Naive thymus-derived CD8-positive, alpha-beta T cell (primary cell): ENCODE measurements around the gene ZNF346. TPM values are rescaled to one million over a fixed set of nuclear protein-coding genes. Genes with fewer than 3 reads are reported as not detected.

Experiments
- ATAC-seq, 2 donors: fragments of 150-1000 bp; cut with Tn5 transposase in 1 of 2; sonication (Bioruptor Pico), chemical (Tn5 transposase) in 1 of 2; 1 replicate in 1 of 2; 2 replicates in 1 of 2; pipeline ENCODE4 v1.10.0; 2021; ENCODE audit warnings: mild to moderate bottlenecking in 2 of 2, moderate library complexity in 2 of 2
- POLR2A ChIA-PET: fragments of 350-600 bp; sonication (Branson Sonifier 250); formaldehyde crosslinking; loops from one replicate; lab custom pipeline; 2021; ENCODE audit warnings: antibody characterized with exemption; lab: Charles Lee
- DNase-seq, 10 donors: peaks; one replicate each; pipeline versions ENCODE4 v3.0.0 to v3.0.0-alpha.2; 2020 to 2022
- H3K27ac Mint-ChIP-seq, 10 donors: one replicate each; pipeline ENCODE4 v1.8.0; 2020 to 2022; ENCODE audit warnings: mild to moderate bottlenecking in 10 of 10, mixed read lengths in 10 of 10, moderate library complexity in 4 of 10, inconsistent platforms in 1 of 10
- H3K27me3 Mint-ChIP-seq, 5 donors: one replicate each; pipeline ENCODE4 v1.8.0; 2021 to 2022; ENCODE audit warnings: mixed read lengths in 5 of 5
- H3K36me3 Mint-ChIP-seq, 3 donors: one replicate each; pipeline ENCODE4 v1.8.0; 2020 to 2022; ENCODE audit warnings: mixed read lengths in 3 of 3, mild to moderate bottlenecking in 2 of 3, inconsistent platforms in 1 of 3
- H3K4me1 Mint-ChIP-seq, 4 donors: one replicate each; pipeline ENCODE4 v1.8.0; 2021 to 2022; ENCODE audit warnings: mixed read lengths in 4 of 4
- H3K4me3 Mint-ChIP-seq, 10 donors: one replicate each; pipeline ENCODE4 v1.8.0; 2020 to 2022; ENCODE audit warnings: mild to moderate bottlenecking in 10 of 10, mixed read lengths in 10 of 10, moderate library complexity in 6 of 10, inconsistent platforms in 1 of 10
- H3K9me3 Mint-ChIP-seq, 9 donors: one replicate each; pipeline ENCODE4 v1.8.0; 2020 to 2022; ENCODE audit warnings: mixed read lengths in 9 of 9, mild to moderate bottlenecking in 3 of 9, inconsistent platforms in 1 of 9, moderate library complexity in 1 of 9
- polyA plus RNA-seq, 3 donors: library from polyadenylated mRNA; unstranded; fragments of 300-500 nt; fragmentation: Illumina TruSeq; gene quantifications; one replicate each; pipeline ENCODE4 v1.2.3, GENCODE V29; 2021
- total RNA-seq, 8 experiments: library from RNA in 2 of 8; stranded (reverse) in 2 of 8; gene quantifications; one replicate each; pipeline ENCODE4 v1.2.3 and lab custom pipeline; 2021 to 2026

Gene ZNF346
- total and polyA plus RNA-seq, 5 experiments from 2014 or later: 9.3 to 30.5 (median 19.5) TPM

DNA sequence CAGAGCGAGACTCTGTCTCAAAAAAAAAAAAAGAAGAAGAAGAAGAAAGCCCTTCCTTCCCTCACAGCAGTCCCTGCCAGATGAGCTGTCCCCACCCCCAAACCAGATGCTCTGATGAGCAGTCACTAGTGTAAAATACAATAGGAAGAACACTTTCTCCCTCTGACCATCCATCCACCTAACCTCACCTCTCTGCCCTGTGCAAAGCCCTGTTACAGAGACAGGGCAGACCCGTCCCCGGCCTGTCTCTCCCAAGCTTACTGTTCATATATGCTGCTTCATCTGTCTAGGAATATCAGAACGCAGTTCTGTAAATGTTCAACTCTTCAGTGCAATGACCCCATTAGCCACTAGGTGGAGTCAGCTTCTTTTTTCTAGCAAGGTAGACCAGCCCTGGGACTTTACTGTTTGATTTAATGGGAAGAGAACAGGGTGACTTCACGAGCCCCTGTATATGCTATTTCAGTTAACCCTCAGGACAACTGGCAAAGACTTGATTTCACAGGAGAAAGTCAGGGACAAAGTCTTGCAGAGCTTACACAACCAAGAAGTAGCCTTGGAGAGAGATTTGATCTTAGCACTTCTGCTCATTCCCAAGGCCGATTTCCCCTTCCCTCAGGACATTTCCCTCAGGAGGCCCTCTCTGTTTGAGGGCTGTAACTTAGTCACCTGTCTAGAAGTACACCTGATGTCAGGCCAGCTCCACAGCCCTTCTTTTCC, 49.3 kb downstream of the ZNF346 start:
- peak overlapping the region in 5 of 10 donors; percentile 16 to 78 (median 25) for H3K27ac Mint-ChIP-seq
- peaks cover 0 to 18% (median 5%) of the 10 kb centered on the region in 3 donors for H3K36me3 Mint-ChIP-seq
- no peaks in the 10 kb centered on the region for H3K27me3 Mint-ChIP-seq
- DNase-seq (peak in 9 of 10 donors; percentile 36 to 80 (median 63)), ATAC-seq (peak; percentile 82 to 95)
- H3K4me3 Mint-ChIP-seq: no peak overlapping the region
- peaks cover 3 to 12% (median 5%) of the 10 kb centered on the region in 4 donors for H3K4me1 Mint-ChIP-seq
- POLR2A ChIA-PET: interaction anchor here (0.6 to 1.6 kb wide), 3 partner anchors 14 to 41 kb away, joined by 3 to 5 read pairs (median 4); no protein-coding TSS in a partner anchor
- H3K9me3 Mint-ChIP-seq: no peaks in the 10 kb centered on the region

DNA sequence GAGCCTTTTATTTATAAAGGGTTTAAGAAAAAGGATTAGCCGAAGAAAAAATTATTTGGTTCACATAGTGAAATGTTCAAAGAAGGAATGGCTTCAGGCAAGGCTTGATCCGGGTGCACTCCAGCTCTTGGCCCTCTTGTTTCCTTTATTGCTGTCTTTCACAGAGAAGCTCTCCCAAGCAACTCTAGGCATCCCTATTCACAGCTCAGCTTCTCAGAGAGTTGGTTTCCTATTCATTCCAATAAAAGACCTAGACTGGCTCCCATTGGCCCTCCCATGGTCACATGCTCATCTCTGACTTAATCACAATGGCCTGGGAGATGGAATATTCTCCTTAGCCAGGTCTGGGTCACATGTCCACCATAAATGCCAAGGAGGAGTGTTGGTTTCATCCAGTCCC, 54.8 kb downstream of the ZNF346 start:
- Mint-ChIP-seq H3K4me1 (no peaks in the 10 kb centered on the region), H3K27me3 (no peaks in the 10 kb centered on the region), H3K9me3 (no peaks in the 10 kb centered on the region), H3K27ac (no peak overlapping the region), H3K36me3 (peaks cover 0 to 5% (median 4%) of the 10 kb centered on the region in 3 donors), H3K4me3 (no peak overlapping the region)
- DNase-seq: no peak
- no peak for ATAC-seq
- POLR2A ChIA-PET: no interaction called here

DNA sequence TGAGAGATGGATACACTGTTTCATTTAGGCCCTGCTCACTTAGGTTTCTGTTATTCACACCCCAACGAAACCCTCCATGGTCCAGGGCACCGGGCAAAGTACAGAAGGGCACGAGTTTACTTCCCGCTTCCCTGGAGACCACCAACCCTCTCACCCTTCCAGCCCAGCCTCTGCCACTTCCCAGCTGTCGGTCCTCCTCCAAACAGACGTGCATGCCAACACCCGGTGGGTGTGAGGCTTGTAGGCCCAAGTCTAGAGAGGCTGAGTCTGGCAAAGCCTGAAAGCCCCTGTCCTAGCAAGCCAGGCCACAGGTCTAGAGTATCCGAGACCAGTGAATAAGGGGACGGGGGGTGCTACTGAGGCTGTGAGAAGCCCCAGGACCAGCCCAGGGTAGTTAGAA, 57.1 kb downstream of the ZNF346 start:
- H3K4me3 Mint-ChIP-seq: no peak overlapping the region
- POLR2A ChIA-PET: no interaction called here
- H3K4me1 Mint-ChIP-seq: peaks cover 0 to 2% (median 0%) of the 10 kb centered on the region in 4 donors
- H3K36me3 Mint-ChIP-seq: peaks cover 0 to 4% (median 0%) of the 10 kb centered on the region in 3 donors
- no peaks in the 10 kb centered on the region for H3K9me3 Mint-ChIP-seq
- DNase-seq (no peak), ATAC-seq (no peak)
- no peak overlapping the region for H3K27ac Mint-ChIP-seq
- peaks cover 0 to 3% (median 0%) of the 10 kb centered on the region in 5 donors for H3K27me3 Mint-ChIP-seq

DNA sequence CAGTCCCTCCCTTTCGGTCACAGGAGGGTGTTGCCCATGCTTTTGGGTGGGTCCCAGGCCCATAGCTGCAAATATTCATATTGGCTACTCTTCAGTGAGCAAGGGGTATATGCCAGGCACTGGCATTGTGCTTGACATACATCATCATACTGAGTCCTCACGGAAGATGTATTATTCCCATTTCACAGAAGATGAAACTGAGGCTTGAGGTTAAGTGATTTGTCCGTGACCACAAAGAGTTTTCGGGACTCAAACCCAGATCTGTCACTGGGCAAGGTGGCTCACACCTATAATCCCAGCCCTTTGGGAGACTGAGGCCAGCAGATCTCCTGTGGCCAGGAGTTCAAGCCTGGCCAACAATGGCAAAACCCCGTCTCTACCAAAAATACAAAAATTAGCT, 57.8 kb downstream of the ZNF346 start:
- DNase-seq (no peak), ATAC-seq (no peak)
- Mint-ChIP-seq H3K4me3 (no peak overlapping the region), H3K36me3 (peaks cover 0 to 4% (median 0%) of the 10 kb centered on the region in 3 donors), H3K27me3 (peaks cover 0 to 3% (median 0%) of the 10 kb centered on the region in 5 donors), H3K9me3 (no peaks in the 10 kb centered on the region), H3K4me1 (peaks cover 0 to 2% (median 0%) of the 10 kb centered on the region in 4 donors), H3K27ac (no peak overlapping the region)
- POLR2A ChIA-PET: no interaction called here

DNA sequence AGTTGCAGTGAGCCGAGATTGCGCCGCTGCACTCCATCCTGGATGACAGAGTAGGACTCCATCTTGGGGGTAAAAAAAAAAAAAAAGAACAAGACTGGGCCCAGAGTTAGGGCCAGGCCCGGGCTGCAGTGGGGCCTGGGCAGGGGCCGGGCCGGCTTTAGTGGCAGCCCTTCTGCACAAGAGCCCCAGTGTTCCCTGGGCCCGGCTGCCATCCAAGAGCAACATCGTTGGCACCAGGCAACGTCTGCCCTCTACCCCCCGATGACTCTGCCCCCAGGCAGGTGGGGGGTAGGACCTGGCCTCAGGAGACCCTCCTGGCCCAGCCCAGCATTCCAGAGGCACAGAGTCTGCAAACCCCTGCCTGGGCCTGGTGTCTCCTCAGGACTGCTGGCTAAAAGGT, 59.4 kb downstream of the ZNF346 start:
- H3K36me3 Mint-ChIP-seq: no peaks in the 10 kb centered on the region
- DNase-seq (no peak), ATAC-seq (no peak)
- no peak overlapping the region for H3K4me3 Mint-ChIP-seq
- peaks cover 5 to 8% (median 7%) of the 10 kb centered on the region in 4 donors for H3K4me1 Mint-ChIP-seq
- H3K9me3 Mint-ChIP-seq: no peaks in the 10 kb centered on the region
- peaks cover 0 to 3% (median 0%) of the 10 kb centered on the region in 5 donors for H3K27me3 Mint-ChIP-seq
- no peak overlapping the region for H3K27ac Mint-ChIP-seq
- POLR2A ChIA-PET: interaction anchor here (0.6 kb wide), 1 partner anchor 89 kb away, joined by 4 read pairs; no protein-coding TSS in a partner anchor

DNA sequence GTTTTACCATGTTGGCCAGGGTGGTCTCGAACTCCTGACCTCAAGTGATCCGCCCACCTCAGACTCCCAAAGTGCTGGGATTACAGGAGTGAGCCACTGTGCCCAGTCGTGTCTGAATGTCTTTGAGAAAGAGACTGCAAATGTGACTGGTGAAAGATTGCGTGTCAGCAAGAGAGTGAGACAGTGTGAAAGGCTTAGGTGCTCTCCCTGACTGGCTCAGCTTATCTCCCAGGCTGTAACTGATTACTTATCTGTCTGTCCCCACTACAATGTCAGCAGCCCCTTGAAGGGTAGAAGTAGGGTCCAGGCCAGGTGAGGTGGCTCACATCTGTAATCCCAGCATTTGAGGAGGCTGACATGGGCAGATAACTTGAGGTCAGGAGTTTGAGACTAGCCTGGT, 60.9 kb downstream of the ZNF346 start:
- Mint-ChIP-seq H3K27me3 (peaks cover 0 to 6% (median 4%) of the 10 kb centered on the region in 5 donors), H3K4me3 (no peak overlapping the region), H3K27ac (no peak overlapping the region), H3K9me3 (no peaks in the 10 kb centered on the region), H3K36me3 (no peaks in the 10 kb centered on the region), H3K4me1 (peaks cover 9 to 15% (median 11%) of the 10 kb centered on the region in 4 donors)
- no peak for DNase-seq
- ATAC-seq: no peak
- POLR2A ChIA-PET: interaction anchor here (0.6 to 0.7 kb wide), 2 partner anchors 19 to 853 kb away, joined by 4 to 5 read pairs; no protein-coding TSS in a partner anchor

DNA sequence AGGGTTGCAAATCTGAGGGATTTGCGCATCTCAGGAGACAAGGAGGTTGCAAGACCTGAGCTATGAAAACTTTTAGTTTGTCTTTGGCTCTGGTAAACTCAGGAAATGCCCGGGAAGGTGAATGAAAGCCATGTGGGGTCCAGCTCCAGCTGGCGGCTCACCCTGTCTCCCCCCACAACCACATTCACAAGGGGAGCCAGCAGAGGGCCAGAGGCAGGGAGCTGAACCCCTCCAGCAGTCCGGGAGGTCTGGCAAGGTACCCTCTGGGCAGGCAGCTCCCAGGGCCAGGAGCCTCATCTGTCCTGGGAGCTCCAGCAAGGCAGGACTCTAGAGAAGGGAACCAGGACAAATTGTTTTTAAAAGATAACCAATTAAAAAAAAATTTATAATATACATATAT, 61.7 kb downstream of the ZNF346 start:
- H3K4me3 Mint-ChIP-seq: no peak overlapping the region
- H3K4me1 Mint-ChIP-seq: peaks cover 9 to 15% (median 11%) of the 10 kb centered on the region in 4 donors
- ATAC-seq (no peak), DNase-seq (no peak)
- H3K27me3 Mint-ChIP-seq: peaks cover 0 to 11% (median 4%) of the 10 kb centered on the region in 5 donors
- POLR2A ChIA-PET: interaction anchor here (0.6 to 0.8 kb wide), 2 partner anchors 11 to 852 kb away, joined by 3 to 4 read pairs; no protein-coding TSS in a partner anchor
- no peak overlapping the region for H3K27ac Mint-ChIP-seq
- H3K9me3 Mint-ChIP-seq: no peaks in the 10 kb centered on the region
- no peaks in the 10 kb centered on the region for H3K36me3 Mint-ChIP-seq

DNA sequence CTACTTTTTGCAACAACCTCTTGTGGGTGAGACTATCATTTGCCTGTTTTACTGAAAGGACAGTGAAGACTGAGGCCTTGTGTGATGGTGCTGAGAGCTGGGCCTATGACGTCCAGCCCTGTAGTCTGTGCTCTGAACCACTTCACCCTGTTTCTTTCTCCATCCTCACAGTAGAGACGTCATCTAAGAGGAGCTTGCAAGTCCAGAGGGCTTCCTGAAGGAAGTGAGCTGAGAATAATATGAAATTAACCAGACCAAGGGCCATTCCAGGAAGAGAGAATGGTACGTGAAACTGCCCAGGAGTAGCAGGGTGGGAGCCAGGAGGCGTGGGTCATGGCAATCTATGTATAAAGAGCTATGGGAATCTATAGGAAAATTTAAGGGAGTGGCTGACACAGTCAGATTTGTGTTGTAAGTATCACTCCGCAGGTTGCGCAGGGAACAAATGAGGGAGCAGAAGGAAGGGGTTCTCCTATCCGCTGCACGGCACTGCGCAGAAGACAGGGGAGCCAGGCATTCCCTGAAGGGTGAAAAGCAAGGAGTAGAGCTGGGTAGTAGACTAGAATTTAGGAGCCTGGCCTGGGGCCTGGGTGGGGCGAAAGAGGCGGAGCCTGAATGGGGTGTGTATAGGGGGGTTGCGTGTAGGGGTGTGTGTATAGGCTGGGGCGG, 63.6 kb downstream of the ZNF346 start:
- Mint-ChIP-seq H3K4me3 (peak overlapping the region; percentile 43 to 93 (median 76)), H3K27me3 (peaks cover 2 to 20% (median 10%) of the 10 kb centered on the region in 5 donors), H3K27ac (peak overlapping the region in 6 of 10 donors; percentile 13 to 95 (median 31)), H3K36me3 (no peaks in the 10 kb centered on the region), H3K4me1 (peaks cover 9 to 15% (median 11%) of the 10 kb centered on the region in 4 donors), H3K9me3 (no peaks in the 10 kb centered on the region)
- ATAC-seq (no peak), DNase-seq (peak in 2 of 10 donors; percentile 30 to 43)
- POLR2A ChIA-PET: interaction anchor here (1.5 kb wide), 1 partner anchor 15 kb away, joined by 5 read pairs; no protein-coding TSS in a partner anchor

DNA sequence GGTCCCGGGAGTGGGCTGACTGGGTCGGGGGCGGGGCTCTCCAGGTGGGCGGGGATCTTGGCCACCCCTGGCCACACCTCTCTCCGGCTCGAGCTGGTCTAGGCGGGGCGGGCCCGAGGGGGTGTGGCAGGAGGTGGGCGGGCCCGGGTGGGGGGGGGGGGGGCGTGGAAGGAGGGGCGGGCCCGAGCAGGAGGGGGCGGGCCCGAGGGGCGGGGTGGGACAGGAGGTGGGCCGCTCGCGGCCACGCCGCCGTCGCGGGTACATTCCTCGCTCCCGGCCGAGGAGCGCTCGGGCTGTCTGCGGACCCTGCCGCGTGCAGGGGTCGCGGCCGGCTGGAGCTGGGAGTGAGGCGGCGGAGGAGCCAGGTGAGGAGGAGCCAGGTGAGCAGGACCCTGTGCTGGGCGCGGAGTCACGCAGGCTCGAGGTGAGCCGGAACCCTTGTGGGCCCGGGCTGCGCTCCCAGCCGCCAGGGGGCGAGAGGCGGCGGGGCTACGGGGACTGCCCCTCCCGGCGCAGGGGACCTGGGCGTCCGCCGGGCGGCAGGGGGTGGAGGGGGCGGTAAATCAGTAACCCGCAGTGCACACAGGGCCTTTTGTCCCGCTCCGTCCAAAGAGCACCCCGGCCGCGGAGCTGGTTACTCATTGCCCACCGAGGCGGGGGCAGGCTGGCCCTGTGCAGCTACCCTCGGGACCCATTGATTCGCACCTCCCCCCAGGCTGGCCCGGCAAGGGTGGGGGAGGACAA, 64.3 kb downstream of the ZNF346 start, which contains the start of gene FGFR4:
Gene FGFR4, plus strand, starts transcription at position 262 of the 744 bp plus-strand sequence. CDS start 2,688 bp downstream, outside the sequence.
- peaks cover 4 to 20% (median 10%) of the 10 kb centered on the region in 5 donors for H3K27me3 Mint-ChIP-seq
- peak within 1 kb of the TSS in 6 of 10 donors; percentile 13 to 95 (median 32) for H3K27ac Mint-ChIP-seq
- peak within 1 kb of the TSS; percentile 62 to 93 (median 76) for H3K4me3 Mint-ChIP-seq
- no peaks in the 10 kb centered on the region for H3K36me3 Mint-ChIP-seq
- H3K9me3 Mint-ChIP-seq: no peaks in the 10 kb centered on the region
- ATAC-seq (peak; percentile 90 to 91), DNase-seq (peak; percentile 57 to 80 (median 75))
- H3K4me1 Mint-ChIP-seq: peaks cover 9 to 15% (median 11%) of the 10 kb centered on the region in 4 donors
- POLR2A ChIA-PET: interaction anchor here (1.5 kb wide), 1 partner anchor 16 kb away, joined by 5 read pairs; no protein-coding TSS in a partner anchor

DNA sequence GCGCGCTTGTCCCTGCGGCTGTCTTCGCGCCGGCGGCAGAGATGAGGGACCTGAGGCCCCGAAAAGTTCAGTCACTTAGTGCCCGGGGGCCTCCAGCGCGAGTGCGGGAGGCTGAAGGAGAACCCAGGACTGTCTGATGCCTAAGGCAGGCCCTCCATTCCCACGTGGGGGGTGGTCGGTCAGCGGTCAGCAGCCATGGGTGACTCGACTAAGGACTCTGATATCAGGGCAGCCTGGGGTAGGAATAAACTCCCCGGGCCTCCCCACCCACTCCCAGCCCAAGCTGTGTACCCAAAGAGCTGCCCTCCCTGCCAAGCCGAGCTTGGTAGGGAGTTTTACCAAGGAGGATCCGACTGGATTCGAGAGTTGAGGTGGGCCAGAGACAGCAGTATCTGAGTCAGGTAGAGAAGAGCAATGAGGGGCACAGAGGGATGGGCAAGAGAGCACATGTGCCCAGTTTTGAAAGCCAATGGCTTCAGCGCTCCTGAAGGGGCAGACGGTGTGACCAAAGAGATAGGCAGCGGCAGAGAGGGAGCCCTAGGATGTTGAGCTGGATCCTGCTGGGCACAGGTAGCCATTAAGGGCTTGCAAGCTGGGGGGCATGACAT, 65.0 kb downstream of the ZNF346 start:
- H3K4me3 Mint-ChIP-seq: peak overlapping the region; percentile 4 to 66 (median 49)
- POLR2A ChIA-PET: no interaction called here
- H3K27ac Mint-ChIP-seq: peak overlapping the region in 2 of 10 donors; percentile 28 to 55
- H3K36me3 Mint-ChIP-seq: no peaks in the 10 kb centered on the region
- no peak for ATAC-seq
- peaks cover 4 to 20% (median 10%) of the 10 kb centered on the region in 5 donors for H3K27me3 Mint-ChIP-seq
- H3K9me3 Mint-ChIP-seq: no peaks in the 10 kb centered on the region
- DNase-seq: no peak
- H3K4me1 Mint-ChIP-seq: peaks cover 9 to 15% (median 11%) of the 10 kb centered on the region in 4 donors

DNA sequence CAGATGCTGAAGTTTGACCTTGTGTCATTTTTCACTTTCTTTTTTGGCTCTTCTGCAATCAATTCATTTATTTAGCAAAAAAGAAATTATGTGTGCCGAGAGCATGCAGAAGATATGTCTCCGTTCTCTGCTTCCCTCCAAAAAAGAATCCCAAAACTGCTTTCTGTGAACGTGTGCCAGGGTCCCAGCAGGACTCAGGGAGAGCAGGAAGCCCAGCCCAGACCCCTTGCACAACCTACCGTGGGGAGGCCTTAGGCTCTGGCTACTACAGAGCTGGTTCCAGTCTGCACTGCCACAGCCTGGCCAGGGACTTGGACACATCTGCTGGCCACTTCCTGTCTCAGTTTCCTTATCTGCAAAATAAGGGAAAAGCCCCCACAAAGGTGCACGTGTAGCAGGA, 66.6 kb downstream of the ZNF346 start:
- DNase-seq (no peak), ATAC-seq (no peak)
- H3K9me3 Mint-ChIP-seq: no peaks in the 10 kb centered on the region
- peaks cover 4 to 22% (median 10%) of the 10 kb centered on the region in 5 donors for H3K27me3 Mint-ChIP-seq
- no peak overlapping the region for H3K27ac Mint-ChIP-seq
- peak overlapping the region in 2 of 10 donors; percentile 3 to 46 for H3K4me3 Mint-ChIP-seq
- peaks cover 9 to 15% (median 11%) of the 10 kb centered on the region in 4 donors for H3K4me1 Mint-ChIP-seq
- H3K36me3 Mint-ChIP-seq: no peaks in the 10 kb centered on the region
- POLR2A ChIA-PET: interaction anchor here (0.6 kb wide), 1 partner anchor 1227 kb away, joined by 6 read pairs; no protein-coding TSS in a partner anchor
